CD4-positive, alpha-beta T cell treated with Interleukin-15 for 1 hour (primary cell): ENCODE results near the gene PTCHD4.
"Not testable (repeated sequence)": the region's sequence is repeated elsewhere in the genome, so short reads cannot be mapped to it uniquely, and the experiment has no call there.

Source experiments
- DNase-seq: peaks from one replicate; pipeline ENCODE4 v3.0.0-alpha.2; 2020

PTCHD4 gene

GRCh38 chr6:48111143-48111506, at the start of gene PTCHD4:
PTCHD4 (minus strand) TSS chr6:48111197; CDS start chr6:48068957, 42,240 bp downstream.
- DNase-seq, result no peak

GRCh38 chr6:48151142-48151541, 40.1 kb upstream of the PTCHD4 start:
- no peak for DNase-seq

DNA sequence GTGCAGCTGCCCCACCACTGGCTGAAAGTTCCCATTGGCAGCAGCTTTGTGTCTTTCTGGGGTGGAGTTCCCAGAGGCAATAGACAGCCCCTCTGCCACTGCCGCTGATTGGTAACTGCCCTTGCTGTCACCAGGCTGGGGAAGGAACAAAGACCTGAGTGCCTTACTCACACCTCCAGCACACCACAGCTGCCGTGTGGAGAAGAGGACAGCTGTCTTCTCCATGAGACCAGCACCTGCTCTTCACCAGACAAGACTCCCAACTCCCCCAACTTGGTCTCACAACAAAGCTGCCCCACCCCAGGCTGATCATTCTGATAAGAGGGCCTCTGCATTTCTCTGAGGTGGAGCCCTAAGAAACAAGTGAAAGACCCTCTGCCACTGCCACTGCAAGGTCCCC, 39.7 kb upstream of the PTCHD4 start:
- no peak for DNase-seq

DNA sequence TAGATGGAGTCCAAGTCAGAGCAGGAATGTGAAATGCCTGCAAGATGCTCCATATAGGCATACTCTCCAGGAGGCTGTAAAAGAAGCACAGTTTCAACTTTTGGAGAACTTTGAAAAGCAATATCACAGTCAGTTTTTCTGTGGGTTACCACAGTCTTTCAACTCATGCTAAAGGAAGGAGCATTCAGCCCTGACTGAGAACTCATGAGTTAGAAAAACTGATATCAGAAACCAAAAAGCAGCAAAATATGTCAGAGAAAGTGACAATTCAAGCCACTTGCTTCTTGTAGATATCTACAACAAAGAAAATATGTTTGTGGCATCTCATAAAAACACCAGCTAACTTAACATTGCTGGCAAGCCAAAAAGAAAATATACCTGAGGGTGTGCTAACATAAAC, 36.1 kb upstream of the PTCHD4 start:
- no peak for DNase-seq

DNA sequence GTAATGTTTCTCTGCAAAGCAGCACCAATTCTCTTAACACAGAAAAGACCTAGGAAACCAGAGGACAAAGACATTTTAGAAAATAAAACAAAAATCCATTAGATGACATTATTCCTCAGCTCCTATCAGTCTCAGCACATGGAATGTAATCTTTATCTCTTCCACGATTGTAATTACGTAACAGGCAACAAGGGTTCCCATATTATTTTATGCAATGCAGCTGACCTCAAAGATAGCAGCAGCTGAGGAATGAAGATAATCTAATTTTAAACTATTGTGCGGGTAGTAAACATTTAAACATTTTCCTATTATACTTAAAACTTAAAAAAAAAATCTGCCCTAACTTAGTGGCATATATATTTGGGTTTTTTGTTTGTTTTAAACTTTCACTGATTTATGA, 33.0 kb upstream of the PTCHD4 start:
- DNase-seq, result no peak

DNA sequence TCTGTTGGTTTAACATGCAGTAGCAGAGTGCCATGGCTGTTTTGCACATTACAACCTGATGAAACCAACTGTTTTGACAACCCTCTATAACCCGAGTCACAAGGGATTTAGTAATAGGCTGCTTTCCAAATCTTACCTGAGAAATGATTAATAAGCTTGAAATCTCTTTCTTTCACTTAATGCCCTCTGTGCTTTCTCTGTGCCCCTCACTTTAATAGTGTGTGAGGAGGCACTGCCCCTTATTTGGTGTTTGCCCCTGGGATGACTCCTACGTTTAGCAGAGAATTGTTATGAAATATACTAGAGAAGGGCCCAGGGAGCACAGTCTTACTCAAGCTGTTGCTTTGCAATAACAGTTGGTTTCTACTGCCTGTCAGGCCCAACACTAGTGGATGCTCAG, 31.0 kb upstream of the PTCHD4 start:
- DNase-seq, result no peak

GRCh38 chr6:48139818-48140614, 29.0 kb upstream of the PTCHD4 start:
- no peak for DNase-seq

DNA sequence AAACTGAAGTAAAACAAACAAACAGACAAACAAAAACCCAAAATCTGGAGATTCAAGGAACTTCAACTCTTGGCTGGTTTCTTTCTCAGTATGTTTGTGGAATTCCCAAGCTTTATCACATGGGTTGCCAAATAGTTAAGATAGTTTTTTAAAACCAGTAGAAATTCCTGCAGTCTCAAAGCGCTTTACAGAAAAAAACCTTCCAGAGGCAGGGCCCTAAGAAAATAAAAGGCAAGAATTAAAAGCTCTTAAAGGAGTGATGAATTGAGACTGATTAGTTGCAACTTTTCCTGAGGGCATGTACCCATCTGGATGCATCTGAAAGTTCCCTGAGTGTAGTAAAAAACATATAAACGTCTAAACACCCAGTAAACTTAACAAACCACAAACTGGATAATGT, 25.9 kb upstream of the PTCHD4 start:
- no peak for DNase-seq

- DNase-seq, result no peak
Observed at GRCh38 chr6:48135323-48136084, 24.5 kb upstream of the PTCHD4 start.

GRCh38 chr6:48134246-48134645, 23.2 kb upstream of the PTCHD4 start:
- no peak for DNase-seq

DNA sequence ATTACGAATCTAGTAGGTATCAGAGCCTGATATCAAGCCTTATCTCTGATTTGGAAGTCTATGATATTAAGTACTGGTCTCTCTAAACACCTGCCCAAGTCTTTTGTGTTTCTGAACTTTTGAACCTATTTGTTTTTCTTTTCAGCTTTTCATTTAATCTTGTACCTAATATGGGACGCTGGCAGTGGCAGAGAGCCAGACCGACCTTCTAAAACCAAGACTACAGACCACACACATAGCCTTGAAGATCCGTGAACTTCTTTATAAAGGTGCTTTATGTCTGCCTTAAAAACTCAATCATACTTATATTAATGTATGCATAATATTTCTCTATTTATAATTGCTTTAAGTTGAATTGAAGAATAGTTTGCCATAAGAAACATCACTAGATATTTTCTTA, 12.6 kb upstream of the PTCHD4 start:
- DNase-seq, result no peak

DNA sequence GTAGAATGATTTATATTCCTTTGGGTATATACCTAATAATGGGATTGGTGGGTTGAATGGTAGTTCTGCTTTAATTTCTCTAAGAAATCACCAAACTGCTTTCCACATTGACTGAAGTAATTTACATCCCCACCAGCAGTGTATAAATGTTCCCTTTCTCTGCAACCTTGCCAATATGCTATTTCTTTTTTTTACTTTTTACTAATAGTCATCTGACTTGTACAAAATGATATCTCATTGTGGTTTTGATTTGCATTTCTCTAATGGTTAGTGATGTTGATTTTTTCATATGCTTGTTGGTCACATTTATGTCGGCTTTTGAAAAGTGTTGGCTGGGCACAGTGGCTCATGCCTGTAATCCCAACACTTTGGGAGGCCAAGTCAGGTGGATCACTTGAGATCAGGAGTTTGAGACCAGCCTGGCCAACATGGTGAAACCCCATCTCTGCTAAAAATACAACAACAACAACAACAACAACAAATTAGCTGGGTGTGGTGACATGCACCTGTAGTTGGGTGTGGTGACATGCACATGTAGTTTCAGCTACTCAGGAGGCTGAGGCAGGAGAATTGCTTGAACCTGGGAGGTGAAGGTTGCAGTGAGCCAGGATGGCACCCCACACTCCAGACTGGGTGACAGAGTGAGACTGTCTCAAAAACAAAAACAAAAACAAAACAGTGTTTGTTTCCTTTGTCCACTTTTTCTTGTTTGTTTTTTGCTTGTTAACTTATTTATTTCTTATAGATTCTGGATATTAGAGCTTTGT, 11.2 kb upstream of the PTCHD4 start:
- DNase-seq, result not testable (repeated sequence)

DNA sequence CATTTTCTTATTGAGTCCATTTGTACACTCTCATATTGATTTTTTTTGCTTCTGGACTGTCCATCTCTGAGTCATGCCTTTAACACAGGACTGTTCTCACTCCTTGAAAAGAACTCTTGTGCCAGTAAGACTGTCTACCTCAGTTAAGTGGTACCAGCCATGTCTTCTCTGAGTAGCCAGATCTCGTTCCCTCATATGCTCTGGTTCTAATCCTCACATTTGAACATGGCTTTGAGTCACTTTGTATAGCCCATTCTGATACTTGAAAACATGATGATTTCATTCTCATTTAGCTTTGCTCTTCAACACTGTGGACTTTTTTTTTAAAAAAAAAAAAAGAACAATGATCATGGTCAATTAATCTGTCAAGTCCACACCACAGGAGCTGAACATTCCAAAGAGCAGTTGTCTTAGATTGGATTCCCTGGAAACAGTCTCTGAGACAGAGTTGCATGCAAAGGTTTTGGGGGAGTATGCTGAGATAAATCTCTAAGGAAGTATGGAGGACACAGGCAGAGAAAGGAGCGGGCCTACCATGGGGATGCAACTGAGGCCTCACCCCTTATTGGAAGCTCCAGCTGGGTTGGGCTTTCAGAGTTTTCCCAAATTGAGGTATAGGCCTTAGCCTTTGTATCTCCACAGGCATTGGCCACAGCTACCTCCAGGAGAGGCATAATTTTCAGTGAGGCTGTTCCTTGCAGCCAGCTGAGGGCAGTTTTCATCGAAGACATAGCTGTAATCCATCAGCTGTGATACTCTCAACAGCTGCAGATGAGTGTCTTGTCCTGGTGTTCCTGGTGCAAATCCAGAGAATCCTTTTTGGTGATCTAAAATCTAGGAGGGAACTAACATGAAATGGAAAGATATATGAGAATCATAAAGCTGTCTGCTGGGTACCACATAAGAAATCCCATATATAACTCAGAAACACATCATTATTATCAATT, 6.0 kb upstream of the PTCHD4 start:
- no peak for DNase-seq

DNA sequence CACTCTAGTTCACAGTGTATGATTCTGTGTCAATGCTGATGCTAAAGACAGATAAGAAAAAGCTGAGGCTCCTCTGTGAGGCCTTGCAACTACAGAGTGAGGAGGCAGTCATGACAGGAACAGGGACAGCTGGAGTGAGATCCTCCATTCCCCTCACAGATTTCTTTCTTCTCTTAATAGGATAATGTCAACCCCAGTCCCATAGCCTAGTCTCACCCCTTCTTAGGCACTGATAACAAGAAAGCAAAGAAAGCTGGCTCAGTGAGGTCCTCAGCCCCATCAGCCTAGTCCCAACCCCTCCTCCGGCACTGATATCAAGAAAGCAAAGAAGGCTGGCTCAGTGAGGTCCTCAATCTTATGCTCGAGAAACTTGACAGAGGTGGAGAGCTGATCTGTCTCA, 2.1 kb upstream of the PTCHD4 start:
- no peak for DNase-seq

GRCh38 chr6:48111575-48111974, 578 bp upstream of the PTCHD4 start:
- no peak for DNase-seq

DNA sequence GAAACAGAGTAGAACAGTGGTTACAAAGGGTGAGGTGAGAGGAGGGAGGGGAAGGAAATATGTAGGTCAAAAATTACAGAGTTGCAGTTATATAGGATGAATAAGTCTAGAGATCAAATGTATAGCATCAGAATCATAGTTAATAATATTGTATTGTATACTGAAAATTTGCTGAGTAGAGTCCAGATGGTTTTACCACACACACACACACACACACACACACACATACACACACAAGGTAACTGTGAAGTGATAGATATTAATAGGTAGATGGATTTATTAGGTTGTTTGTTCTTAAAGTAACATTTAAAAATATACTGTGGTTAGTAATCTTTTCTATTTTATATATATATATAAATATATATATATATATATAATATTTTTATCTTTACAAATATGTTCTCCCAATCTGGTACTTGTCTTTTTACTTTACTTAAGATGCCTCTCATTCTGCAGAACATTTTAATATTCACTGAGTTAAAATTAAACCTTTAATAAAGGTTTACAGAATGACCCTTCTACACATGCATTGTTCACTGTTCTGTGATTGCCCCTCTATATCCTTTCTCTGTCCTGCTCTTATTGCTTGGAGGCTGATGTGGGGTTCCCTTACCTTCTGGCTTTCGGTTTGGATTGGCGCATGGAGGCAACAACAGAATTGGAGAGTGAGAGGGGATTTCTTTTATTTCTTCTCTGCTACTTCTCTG, 408 bp downstream of the PTCHD4 start:
- no peak for DNase-seq

DNA sequence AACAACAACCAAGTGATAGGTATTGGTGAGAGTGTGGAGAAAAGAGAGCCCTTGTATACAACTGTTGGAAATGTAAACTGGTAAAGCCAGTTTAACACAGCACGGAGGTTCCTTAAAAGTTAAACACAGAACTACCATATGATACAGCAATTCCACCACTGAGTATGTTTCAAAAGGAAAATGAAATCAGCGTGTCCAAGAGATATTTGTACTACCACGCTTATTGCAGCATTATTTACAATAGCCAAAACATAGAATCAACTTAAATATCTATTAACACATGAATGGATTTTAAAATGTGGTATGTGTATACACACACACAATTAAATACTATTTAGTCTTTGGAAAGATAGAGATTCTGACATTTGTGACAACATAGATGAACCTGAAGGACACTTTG, 1.1 kb downstream of the PTCHD4 start:
- DNase-seq, result no peak

DNA sequence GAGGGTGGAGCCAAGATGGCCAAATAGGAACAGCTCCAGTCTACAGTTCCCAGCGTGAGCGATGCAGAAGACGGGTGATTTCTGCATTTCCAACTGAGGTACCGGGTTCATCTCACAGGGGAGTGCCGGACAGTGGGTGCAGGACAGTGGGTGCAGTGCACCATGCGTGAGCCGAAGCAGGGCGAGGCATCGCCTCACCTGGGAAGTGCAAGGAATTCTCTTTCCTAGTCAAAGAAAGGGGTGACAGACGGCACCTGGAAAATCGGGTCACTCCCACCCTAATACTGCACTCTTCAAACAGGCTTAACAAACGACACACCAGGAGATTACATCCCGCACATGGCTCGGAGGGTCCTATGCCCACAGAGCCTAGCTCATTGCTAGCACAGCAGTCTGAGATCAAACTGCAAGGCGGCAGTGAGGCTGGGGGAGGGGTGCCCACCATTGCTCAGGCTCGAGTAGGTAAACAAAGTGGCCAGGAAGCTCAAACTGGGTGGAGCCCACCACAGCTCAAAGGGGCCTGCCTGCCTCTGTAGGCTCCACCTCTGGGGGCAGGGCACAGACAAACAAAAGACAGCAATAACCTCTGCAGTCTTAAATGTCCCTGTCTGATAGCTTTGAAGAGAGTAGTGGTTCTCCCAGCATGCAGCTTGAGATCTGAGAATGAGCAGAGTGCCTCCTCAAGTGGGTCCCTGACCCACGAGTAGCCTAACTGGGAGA, 8.4 kb downstream of the PTCHD4 start:
- DNase-seq, result not testable (repeated sequence)

DNA sequence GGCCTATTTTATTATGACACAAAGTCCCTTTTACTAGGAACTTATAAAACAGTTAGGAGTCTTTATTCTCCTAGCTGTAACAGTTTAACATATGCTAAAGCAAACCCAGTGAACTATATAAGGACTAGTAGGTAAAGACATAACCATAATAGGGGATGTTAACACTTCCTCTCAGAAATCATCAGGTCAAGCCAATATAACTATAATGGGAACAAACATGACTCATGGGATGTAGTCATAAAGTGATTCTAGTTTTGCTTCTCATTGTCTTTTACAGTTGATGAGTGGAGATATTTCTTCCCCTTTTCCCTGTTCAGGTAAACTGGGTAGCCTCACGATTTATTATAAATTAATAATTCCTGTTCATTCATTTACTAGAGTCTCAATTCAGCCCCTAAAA, 9.7 kb downstream of the PTCHD4 start:
- no peak for DNase-seq

DNA sequence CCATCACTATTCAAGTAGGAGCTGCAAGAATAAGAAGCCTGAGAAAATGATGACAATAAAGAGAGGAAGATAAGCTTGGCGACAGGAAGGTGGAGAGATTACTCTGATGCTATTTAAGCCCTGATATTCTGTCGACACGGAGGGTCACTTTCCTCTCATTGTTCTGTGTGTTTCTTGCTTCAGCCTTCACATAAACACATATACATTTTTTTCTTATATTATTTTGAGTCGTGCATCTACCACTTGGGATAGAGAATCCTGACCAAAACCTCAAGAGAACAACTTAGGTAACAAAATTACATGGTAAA, 10.5 kb downstream of the PTCHD4 start:
- DNase-seq, result no peak
